HG03175 (cell line): ENCODE data around the gene CCDC9B.

Source experiments
- ATAC-seq: cut with Tn5 transposase; IDR thresholded peaks from one replicate; pipeline ENCODE4 v1.9.1; 2021; ENCODE audit warnings: mild to moderate bottlenecking, moderate library complexity; ENCODE audit not compliant: unreplicated experiment

CCDC9B gene

GRCh38 chr15:40340740-40341400 lies at the start of gene CCDC9B:
CCDC9B (minus strand) TSS chr15:40340939; CDS start chr15:40340819, 120 bp downstream.
- ATAC-seq = no peak

DNA sequence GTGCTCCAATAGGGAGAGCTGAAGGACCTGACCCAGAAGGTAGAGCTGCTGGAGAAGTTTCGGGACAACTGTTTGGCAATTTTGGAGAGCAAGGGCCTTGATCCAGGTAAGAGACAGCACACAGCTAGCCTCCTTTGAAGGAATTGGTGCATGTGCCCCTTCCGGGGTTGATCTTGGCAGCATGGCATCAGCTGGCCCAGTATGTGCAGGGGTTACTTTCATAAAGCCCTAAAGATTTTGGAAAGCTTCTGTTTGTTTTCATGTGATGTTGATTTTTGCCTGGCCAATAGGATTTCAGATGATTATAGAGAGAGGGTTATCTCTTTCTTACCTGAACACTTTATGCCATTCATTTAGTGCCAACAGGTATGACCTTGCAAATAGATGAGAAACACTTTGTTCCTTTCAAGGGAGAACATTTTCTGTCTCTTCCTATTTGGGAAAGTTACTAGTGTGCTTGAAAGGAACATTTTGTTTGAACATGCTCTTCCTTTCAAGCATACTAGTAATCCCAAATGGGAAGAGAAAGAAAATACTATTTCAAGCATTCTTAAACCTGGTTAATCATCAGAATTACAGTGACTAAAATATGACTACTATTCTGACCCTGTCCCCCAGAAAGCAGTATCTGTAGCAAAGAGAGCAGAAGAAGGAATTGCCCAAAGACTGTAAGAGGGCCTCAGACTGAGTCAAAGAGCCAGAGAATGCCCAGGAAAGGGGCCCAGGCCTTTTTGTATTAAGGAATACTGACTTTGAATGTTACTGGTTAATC lies 49.3 kb upstream of the CCDC9B start:
- no peak for ATAC-seq

GRCh38 chr15:40388941-40389823 lies 48.4 kb upstream of the CCDC9B start:
- ATAC-seq = no peak

DNA sequence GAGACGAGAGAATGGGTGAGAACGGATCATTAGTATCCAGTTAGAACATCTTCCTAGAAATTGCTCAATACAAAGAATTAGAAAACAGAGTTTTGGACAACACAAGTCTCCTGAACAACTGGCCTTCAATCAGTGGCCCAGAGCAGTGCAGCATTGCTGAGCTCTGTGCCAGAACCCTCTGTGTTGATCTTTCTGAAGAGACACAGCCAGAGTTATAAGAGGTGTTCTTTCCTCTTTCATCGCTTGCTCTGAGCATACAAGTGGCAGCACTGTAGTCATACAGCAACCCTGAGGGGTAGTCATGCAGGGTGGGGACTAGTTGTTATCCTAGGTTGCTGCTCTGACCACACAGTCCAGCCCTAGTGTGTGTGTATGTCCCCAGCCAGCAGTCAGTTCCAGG lies 45.7 kb upstream of the CCDC9B start:
- no peak for ATAC-seq

GRCh38 chr15:40382580-40383456 lies 42.1 kb upstream of the CCDC9B start, which contains the start of gene KNSTRN:
KNSTRN (plus strand) TSS chr15:40382721; CDS start chr15:40382836, 115 bp downstream.
- peak; percentile 98 for ATAC-seq

DNA sequence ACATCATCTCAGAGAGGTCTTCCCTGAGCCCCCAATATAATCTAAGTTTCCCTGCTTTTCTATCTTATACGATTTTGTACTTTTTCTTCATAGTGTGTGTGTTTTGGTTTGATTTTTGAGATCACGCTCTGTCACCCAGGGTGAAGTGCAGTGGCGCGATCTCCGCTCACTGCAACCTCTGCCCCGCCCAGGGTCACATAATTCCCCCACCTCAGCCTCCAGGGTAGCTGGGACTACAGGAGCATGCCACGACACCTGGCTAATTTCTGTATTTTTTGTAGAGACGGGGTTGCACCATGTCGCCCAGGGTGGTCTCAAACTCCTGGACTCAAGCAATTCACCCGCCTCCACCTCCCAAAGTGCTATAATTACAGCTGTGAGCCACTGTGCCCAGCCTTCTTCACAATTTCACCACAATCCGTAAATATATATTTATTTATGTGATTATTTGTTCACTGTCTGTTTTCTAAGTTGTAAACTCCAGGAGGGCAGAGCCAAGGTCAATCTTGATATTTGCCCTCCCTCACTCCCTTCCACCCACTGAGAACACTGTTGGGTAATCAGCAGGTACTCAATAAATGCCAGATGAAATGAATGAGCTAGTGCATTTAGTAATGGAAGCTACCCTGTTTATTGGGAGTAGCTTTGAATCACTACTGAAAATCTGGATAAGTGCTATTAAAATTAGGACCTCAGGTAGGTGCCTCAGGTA lies 41.2 kb upstream of the CCDC9B start:
- no peak for ATAC-seq

GRCh38 chr15:40380636-40381035 lies 39.9 kb upstream of the CCDC9B start:
- no peak for ATAC-seq

GRCh38 chr15:40379853-40380252 lies 39.1 kb upstream of the CCDC9B start:
- ATAC-seq = no peak

- ATAC-seq = no peak
These were observed 38.6 kb upstream of the CCDC9B start for GRCh38 chr15:40379374-40379773.

- ATAC-seq = no peak
These were observed 36.9 kb upstream of the CCDC9B start for GRCh38 chr15:40377606-40378005.

DNA sequence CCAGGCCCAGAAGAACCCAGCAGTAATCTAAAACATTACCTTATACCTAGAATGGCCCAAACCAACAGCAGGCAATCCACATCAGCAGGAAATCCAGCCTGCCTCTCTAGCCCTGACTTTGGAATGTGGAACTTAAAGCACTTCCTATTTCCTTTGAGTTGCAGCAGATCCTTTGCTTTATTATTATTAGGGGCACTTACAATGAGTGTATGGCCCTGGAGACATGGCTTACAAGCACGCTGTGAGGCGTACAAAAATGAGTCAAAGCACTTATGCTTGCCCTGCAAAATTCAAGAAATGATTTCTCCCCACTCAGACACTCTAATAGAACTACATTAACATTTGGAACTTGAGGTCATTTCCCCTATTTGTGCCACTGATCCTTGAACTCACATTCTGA lies 32.2 kb upstream of the CCDC9B start:
- no peak for ATAC-seq

DNA sequence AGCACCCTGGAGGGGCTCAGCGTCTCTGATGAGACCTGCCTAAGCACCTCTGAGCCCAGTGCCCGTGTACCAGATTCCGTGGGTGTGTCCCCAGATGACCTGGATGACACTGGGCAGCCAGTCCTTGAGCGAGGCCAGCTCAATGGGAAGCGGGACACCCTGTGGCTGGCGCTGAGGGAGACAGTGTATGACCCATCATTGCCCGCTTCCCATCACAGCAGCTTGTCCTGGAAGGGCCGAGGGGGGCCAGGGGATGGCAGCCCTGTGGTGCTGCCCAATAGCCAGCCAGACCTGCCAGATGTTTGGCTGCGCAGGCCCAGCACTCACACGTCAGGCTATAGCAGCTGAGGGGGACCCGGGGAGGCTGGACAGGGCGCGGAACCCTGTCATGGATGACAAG lies 29.2 kb upstream of the CCDC9B start:
- no peak for ATAC-seq

- ATAC-seq = no peak
These were observed 28.7 kb upstream of the CCDC9B start for GRCh38 chr15:40369474-40369869.

DNA sequence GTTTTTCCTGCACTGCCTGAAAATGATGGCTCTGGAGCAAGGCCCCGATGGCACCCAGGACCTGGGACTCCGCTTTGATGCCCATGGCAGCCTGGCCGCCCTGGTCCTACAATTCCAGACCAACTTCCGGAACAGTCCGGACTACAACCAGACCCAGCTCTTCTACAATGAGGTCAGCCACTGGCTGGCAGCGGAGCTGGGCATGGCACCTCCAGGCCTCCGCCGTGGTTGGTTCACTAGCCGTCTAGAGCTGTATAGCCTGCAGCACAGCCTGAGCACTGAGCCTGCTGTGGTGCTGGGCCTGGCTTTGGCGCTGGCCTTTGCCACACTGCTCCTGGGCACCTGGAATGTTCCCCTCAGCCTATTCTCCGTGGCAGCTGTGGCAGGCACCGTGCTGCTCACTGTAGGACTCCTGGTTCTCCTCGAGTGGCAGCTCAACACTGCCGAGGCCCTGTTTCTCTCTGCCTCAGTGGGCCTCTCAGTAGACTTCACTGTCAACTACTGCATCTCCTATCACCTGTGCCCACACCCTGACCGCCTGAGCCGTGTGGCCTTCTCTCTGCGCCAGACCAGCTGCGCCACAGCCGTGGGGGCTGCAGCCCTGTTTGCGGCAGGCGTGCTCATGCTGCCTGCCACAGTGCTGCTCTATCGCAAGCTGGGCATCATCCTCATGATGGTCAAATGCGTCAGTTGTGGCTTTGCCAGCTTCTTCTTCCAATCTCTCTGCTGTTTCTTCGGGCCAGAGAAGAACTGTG lies 28.2 kb upstream of the CCDC9B start:
- no peak for ATAC-seq

DNA sequence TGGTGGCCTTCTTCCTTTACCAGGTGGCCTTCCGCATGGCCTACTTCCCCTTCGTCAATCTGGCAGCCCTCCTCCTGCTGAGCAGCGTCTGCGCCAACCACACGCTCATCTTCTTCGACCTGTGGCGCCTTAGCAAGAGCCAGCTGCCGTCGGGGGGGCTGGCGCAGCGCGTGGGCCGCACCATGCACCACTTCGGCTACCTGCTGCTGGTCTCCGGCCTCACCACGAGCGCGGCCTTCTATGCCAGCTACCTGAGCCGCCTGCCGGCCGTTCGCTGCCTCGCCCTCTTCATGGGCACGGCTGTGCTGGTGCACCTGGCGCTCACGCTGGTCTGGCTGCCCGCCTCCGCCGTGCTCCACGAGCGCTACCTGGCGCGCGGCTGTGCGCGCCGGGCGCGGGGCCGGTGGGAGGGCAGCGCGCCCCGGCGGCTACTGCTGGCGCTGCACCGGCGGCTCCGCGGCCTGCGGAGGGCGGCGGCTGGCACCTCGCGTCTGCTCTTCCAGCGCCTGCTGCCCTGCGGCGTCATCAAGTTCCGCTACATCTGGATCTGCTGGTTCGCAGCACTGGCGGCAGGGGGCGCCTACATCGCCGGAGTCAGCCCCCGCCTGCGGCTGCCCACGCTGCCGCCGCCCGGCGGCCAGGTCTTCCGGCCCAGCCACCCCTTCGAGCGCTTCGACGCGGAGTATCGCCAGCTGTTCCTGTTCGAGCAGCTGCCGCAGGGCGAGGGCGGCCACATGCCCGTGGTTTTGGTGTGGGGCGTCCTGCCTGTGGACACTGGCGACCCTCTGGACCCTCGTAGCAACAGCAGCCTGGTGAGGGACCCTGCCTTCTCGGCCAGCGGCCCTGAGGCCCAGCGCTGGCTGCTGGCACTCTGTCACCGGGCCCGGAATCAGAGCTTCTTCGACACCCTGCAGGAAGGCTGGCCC lies 27.2 kb upstream of the CCDC9B start:
- ATAC-seq = peak; percentile 87

GRCh38 chr15:40367371-40367685 lies 26.6 kb upstream of the CCDC9B start:
- ATAC-seq = no peak

GRCh38 chr15:40366457-40367370 lies 26.0 kb upstream of the CCDC9B start:
- ATAC-seq = no peak
